ENCODE measurements around the gene LIG1.

The LIG1 gene

DNA sequence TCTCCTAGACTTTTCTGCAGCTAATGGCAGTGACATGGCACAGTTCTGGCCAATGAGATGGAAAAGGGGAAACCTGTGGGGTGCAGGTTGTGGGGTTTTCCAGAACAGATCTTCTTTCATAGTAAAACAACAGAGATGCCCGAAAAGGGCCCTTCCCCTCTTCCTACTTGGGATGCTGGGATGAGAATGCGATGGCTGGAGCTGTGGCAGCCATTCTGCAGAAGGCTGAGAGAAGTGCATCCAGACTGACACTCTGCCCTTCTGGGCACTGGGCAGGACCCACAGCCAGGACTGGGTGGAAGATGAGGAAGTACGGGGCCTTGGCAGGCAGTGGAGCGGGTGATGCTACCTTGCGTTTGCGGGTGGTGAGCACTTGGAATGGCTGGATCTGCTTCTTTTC is 42.6 kb downstream of the LIG1 start:
- TF ChIP-seq CTCF (IDR thresholded peaks at IDR 0.05; ENCODE audit: low read depth, low read length, missing control alignments), result no peak
- no peak overlapping the region for H3K4me3 ChIP-seq (replicated peaks; ENCODE audit: low read depth, low read length)
- no peak for DNase-seq (ENCODE audit: extremely low read depth, low read depth)

GRCh38 chr19:48123907-48124651 is 46.1 kb downstream of the LIG1 start:
- no peak overlapping the region for H3K4me3 ChIP-seq (replicated peaks; ENCODE audit: low read depth, low read length)
- peak; percentile 72 for DNase-seq (ENCODE audit: extremely low read depth, low read depth)

GRCh38 chr19:48122421-48122820 is 47.7 kb downstream of the LIG1 start:
- no peak for TF ChIP-seq CTCF (IDR thresholded peaks at IDR 0.05; ENCODE audit: low read depth, low read length, missing control alignments)
- H3K4me3 ChIP-seq (replicated peaks; ENCODE audit: low read depth, low read length), result no peak overlapping the region
- no peak for DNase-seq (ENCODE audit: extremely low read depth, low read depth)

More at GRCh38 chr19:48123907-48124651, 46.1 kb downstream of the LIG1 start:
- TF ChIP-seq CTCF (IDR thresholded peaks at IDR 0.05; ENCODE audit: low read depth, low read length, missing control alignments), result peak; percentile 25

DNA sequence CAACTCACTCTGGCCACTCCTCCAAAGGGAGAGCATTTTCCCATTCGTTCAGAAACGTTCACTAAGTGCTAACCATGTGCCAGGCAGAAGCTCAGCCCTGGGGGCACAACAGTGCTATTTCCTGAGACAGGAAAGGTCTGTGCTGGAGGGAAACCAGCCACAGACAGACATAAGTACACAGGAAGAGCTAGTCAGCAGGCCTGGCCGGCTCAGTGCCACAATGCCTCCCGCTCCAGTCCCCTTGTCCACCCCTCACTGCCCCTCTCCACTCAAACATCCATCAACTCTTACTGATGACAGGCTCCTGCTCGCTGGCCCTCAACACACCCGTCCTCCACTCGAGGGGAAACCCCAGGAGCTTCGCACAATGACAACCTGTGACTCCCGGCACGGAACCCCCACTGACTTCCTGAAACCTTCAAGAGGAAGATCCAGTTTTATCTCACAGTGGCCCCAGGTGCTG is 48.2 kb downstream of the LIG1 start:
- H3K4me3 ChIP-seq (replicated peaks; ENCODE audit: low read depth, low read length), result no peak overlapping the region
- no peak for TF ChIP-seq CTCF (IDR thresholded peaks at IDR 0.05; ENCODE audit: low read depth, low read length, missing control alignments)
- peak; percentile 41 for DNase-seq (ENCODE audit: extremely low read depth, low read depth)

DNA sequence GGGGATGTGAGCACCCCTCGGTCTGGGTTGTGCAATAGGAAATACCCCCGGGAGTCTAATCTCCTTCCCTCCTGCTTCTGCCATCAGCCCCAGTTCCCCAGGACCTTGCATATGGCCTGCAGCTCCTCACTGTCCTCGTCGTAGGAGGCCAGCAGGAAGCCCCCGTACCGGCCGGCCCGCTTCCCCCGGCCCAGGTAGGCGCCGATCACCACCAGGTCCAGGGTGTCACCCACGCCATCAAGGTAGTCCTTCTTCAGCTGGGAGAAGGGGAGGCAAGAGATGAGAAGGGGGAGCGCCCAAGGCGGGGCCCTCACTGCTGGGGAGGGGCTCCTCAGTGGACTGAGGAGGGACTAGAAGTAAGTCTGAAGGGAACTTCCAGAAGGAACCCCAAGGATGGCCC is 49.1 kb downstream of the LIG1 start:
- no peak overlapping the region for H3K4me3 ChIP-seq (replicated peaks; ENCODE audit: low read depth, low read length)
- no peak for TF ChIP-seq CTCF (IDR thresholded peaks at IDR 0.05; ENCODE audit: low read depth, low read length, missing control alignments)
- no peak for DNase-seq (ENCODE audit: extremely low read depth, low read depth)

DNA sequence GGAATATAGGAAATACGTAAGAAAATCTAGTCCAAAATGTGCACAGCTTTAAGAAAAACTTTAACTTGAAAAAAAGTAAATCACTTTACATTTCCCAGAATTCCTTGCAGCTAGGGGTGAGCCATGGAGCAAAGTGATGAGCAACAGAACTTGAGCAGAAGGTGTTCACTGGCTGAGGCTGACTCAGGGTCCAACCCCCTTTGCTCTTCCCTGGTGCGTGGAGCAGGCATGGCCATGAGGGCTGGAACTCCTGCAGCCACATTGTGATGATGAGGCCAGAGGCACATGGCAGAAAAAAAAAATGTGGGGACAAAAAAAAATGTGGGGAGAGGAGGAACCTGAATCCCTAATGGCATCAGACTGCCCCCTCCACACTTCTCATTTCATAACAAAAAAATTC is 49.6 kb downstream of the LIG1 start:
- no peak for DNase-seq (ENCODE audit: extremely low read depth, low read depth)
- no peak overlapping the region for H3K4me3 ChIP-seq (replicated peaks; ENCODE audit: low read depth, low read length)
- no peak for TF ChIP-seq CTCF (IDR thresholded peaks at IDR 0.05; ENCODE audit: low read depth, low read length, missing control alignments)

- no peak for TF ChIP-seq CTCF (IDR thresholded peaks at IDR 0.05; ENCODE audit: low read depth, low read length, missing control alignments)
- no peak for DNase-seq (ENCODE audit: extremely low read depth, low read depth)
Observed at GRCh38 chr19:48118131-48118517, 52.0 kb downstream of the LIG1 start.

More at GRCh38 chr19:48118131-48118517, 52.0 kb downstream of the LIG1 start:
- no peak overlapping the region for H3K4me3 ChIP-seq (replicated peaks; ENCODE audit: low read depth, low read length)
